ENCODE data around the gene DDX1. TPM values are rescaled to one million over a fixed set of nuclear protein-coding genes. Genes with fewer than 3 reads are reported as not detected.

The DDX1 gene
- total and polyA plus RNA-seq, 9 of the 15 experiments (the other 6 are each of a cell fraction or from before 2014, with no cell fraction given): 116 to 277 (median 232) TPM

DNA sequence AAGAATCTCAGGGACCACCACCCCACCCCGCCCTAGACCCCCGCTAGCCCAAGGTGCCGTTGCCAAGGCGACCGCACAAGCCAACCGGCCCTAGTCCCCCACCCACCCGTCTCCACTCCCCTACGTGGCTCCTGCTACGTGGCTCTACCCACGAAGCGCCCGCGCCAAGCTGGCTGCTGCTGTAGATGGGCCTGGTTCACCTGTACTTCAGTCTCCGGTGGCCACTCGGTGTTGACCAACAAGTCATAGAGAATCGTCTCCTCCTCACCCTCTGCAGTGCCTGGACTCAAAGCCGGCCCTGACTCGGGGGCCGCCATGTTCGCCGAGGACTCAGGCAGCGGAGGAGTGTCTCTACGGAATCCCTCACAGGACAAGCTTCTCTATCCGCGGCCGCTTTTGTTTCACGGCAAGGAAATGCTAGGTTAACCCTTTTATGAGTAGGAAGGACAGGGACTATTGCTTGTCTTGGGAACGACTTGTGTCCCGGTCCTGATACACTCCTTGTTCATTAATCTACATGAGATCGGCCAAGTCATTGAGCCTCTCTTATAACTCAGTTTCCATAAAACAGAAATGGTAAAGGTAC, 30.6 kb upstream of the DDX1 start, which contains the start of gene NBAS (continued):
- TF ChIP-seq, protein P1, sequence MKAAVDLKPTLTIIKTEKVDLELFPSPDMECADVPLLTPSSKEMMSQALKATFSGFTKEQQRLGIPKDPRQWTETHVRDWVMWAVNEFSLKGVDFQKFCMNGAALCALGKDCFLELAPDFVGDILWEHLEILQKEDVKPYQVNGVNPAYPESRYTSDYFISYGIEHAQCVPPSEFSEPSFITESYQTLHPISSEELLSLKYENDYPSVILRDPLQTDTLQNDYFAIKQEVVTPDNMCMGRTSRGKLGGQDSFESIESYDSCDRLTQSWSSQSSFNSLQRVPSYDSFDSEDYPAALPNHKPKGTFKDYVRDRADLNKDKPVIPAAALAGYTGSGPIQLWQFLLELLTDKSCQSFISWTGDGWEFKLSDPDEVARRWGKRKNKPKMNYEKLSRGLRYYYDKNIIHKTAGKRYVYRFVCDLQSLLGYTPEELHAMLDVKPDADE (conservative IDR thresholded peaks at IDR 0.05; ENCODE audit: control insufficient read depth, low read depth, low read length): 0 out of 2 replicates have a peak, but pooled peaks have one; percentile 28
- TF ChIP-seq ZBTB8A (IDR thresholded peaks at IDR 0.05; ENCODE audit: partially characterized antibody): peak; percentile 63
- TF ChIP-seq, protein P2, sequence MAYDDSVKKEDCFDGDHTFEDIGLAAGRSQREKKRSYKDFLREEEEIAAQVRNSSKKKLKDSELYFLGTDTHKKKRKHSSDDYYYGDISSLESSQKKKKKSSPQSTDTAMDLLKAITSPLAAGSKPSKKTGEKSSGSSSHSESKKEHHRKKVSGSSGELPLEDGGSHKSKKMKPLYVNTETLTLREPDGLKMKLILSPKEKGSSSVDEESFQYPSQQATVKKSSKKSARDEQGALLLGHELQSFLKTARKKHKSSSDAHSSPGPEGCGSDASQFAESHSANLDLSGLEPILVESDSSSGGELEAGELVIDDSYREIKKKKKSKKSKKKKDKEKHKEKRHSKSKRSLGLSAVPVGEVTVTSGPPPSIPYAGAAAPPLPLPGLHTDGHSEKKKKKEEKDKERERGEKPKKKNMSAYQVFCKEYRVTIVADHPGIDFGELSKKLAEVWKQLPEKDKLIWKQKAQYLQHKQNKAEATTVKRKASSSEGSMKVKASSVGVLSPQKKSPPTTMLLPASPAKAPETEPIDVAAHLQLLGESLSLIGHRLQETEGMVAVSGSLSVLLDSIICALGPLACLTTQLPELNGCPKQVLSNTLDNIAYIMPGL (CRISPR knock-in tag; IDR thresholded peaks at IDR 0.05): 0 out of 2 replicates have a peak, but pooled peaks have one; percentile 50
- TF ChIP-seq EP400 (IDR thresholded peaks at IDR 0.05): peak; percentile 74
- TF ChIP-seq ASH1L (IDR thresholded peaks at IDR 0.05; ENCODE audit: borderline replicate concordance, low read depth, partially characterized antibody): no peak
- TF ChIP-seq ZNF583 (CRISPR knock-in tag; IDR thresholded peaks at IDR 0.05): 0 out of 2 replicates have a peak, but pooled peaks have one; percentile 40
- peak; percentile 92 for TF ChIP-seq KLF16 (IDR thresholded peaks at IDR 0.05)
- TF ChIP-seq ZNF449 (CRISPR knock-in tag; IDR thresholded peaks at IDR 0.05): no peak
- TF ChIP-seq SIN3B (IDR thresholded peaks at IDR 0.05; ENCODE audit: low read depth): peak; percentile 83
- peak; percentile 66 for TF ChIP-seq JUND (IDR thresholded peaks at IDR 0.05; ENCODE audit: borderline replicate concordance, low read depth, low read length)
- TF ChIP-seq JUND (tag; IDR thresholded peaks at IDR 0.05; ENCODE audit: borderline replicate concordance, low read depth, low read length): 0 out of 3 replicates have a peak, but pooled peaks have one; percentile 3
- TF ChIP-seq, protein P3, sequence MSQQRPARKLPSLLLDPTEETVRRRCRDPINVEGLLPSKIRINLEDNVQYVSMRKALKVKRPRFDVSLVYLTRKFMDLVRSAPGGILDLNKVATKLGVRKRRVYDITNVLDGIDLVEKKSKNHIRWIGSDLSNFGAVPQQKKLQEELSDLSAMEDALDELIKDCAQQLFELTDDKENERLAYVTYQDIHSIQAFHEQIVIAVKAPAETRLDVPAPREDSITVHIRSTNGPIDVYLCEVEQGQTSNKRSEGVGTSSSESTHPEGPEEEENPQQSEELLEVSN (IDR thresholded peaks at IDR 0.05; ENCODE audit: borderline replicate concordance in 1 of 2, extremely low read depth in 1 of 2, insufficient read depth in 1 of 2, insufficient read length in 1 of 2, low read depth in 1 of 2, low read length in 1 of 2, poor library complexity in 1 of 2, severe bottlenecking in 1 of 2): peak; percentile 14 to 24
- no peak for TF ChIP-seq CCAR2 (IDR thresholded peaks at IDR 0.05; ENCODE audit: low read depth, low read length)
- no peak for TF ChIP-seq BCL6 (CRISPR knock-in tag; IDR thresholded peaks at IDR 0.05)
- peak; percentile 44; the same call in 1 of the 2 replicates for TF ChIP-seq NCOR1 (IDR thresholded peaks at IDR 0.05)
- TF ChIP-seq MTA3 (IDR thresholded peaks at IDR 0.05; ENCODE audit: borderline replicate concordance): peak; percentile 99
- TF ChIP-seq HNRNPLL (IDR thresholded peaks at IDR 0.05; ENCODE audit: low read depth, low read length, poor library complexity, severe bottlenecking): peak; percentile 24
- TF ChIP-seq, protein P4, sequence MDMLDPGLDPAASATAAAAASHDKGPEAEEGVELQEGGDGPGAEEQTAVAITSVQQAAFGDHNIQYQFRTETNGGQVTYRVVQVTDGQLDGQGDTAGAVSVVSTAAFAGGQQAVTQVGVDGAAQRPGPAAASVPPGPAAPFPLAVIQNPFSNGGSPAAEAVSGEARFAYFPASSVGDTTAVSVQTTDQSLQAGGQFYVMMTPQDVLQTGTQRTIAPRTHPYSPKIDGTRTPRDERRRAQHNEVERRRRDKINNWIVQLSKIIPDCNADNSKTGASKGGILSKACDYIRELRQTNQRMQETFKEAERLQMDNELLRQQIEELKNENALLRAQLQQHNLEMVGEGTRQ (CRISPR knock-in tag; IDR thresholded peaks at IDR 0.05): no peak
- 0 out of 2 replicates have a peak, but pooled peaks have one; percentile 19 for TF ChIP-seq CBX5 (IDR thresholded peaks at IDR 0.05; ENCODE audit: borderline replicate concordance, low read depth)
- 0 out of 2 replicates have a peak, but pooled peaks have one; percentile 16 for TF ChIP-seq ZBTB1 (CRISPR knock-in tag; IDR thresholded peaks at IDR 0.05; ENCODE audit: borderline replicate concordance, low read depth)

Measured in K562 (cell line).